Dendritic cell treated with granulocyte-macrophage colony-stimulating factor and Interleukin-4, amounts not matched to agents 40 ng/mL and 50 ng/mL, for 4 days (primary cell): ENCODE results near the gene TSSK3.
A peak's percentile ranks its signal among the peaks of the same experiment; 100 is the strongest.

ENCODE experiments used
- H3K27ac Mint-ChIP-seq: one replicate; pipeline ENCODE4 v1.8.0; 2022; ENCODE audit warnings: mild to moderate bottlenecking, mixed read lengths
- H3K27me3 Mint-ChIP-seq: one replicate; pipeline ENCODE4 v1.8.0; 2022; ENCODE audit warnings: mild to moderate bottlenecking, mixed read lengths
- H3K36me3 Mint-ChIP-seq: one replicate; pipeline ENCODE4 v1.8.0; 2022; ENCODE audit warnings: low read depth, mixed read lengths
- H3K4me1 Mint-ChIP-seq: one replicate; pipeline ENCODE4 v1.8.0; 2022; ENCODE audit warnings: low read depth, mixed read lengths
- H3K4me3 Mint-ChIP-seq: one replicate; pipeline ENCODE4 v1.8.0; 2022; ENCODE audit warnings: mild to moderate bottlenecking, moderate library complexity, mixed read lengths
- H3K9me3 Mint-ChIP-seq: one replicate; pipeline ENCODE4 v1.8.0; 2022; ENCODE audit warnings: mixed read lengths
- intact Hi-C: fragments of 100-400 bp; cut with micrococcal nuclease; formaldehyde crosslinking; loops from one replicate; pipeline ENCODE4 v1.15.0; 2022

TSSK3 gene

DNA sequence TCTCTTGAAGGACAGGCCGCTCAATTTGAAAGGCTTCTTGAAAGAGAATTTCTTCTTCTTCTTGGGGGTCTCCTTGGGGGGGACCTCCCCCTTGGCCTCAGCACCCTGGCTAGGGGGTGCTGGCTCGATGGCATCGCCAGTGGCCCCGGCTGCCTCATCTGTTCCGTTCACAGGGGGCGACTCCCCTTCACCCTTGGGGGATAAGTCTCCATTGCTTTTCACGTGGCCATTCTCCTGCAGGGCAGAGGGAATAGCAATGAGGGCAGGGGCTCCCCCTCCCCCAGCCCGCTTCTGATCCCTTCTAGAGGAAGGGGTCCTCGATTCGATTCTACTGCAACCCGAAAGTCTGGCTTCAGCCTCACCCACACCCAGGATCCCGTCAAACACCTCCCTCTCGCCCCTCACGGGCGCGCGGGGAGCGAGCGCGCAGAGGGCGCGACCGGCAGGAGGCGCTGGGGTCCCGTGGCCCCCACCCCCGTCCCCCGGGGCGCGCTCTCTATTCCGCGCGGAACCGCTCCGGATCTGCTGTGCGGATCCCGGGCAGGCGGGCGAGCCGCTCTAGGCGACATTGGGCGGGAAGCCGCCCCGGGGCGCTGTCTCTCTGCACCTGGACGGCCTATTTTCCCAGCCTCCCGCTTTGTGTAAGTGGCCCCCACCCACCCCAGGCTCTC is 27.3 kb upstream of the TSSK3 start:
- Mint-ChIP-seq H3K4me3 (peak overlapping the region; percentile 73), H3K9me3 (no peaks in the 10 kb centered on the region), H3K27ac (peak overlapping the region; percentile 30), H3K36me3 (peaks cover 42% of the 10 kb centered on the region), H3K4me1 (peaks cover 58% of the 10 kb centered on the region), H3K27me3 (peaks cover 5% of the 10 kb centered on the region)
- intact Hi-C loops = loop anchor here (1.0 kb wide), 1 partner anchor 37 kb away; no protein-coding TSS in a partner anchor

DNA sequence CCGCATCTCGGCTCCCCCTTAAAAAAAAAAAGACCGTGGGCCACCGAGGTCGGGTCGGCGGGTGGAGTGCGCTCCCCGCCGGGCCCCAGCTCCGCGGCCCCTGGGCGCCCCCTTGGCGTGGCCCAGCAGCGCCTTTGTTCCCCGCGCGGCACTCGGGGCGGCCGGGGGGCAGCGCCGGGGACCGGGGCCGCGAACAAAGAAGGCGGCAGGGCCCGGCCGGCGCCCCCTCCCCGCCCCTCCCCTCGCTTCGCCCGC is 26.9 kb upstream of the TSSK3 start:
- peaks cover 37% of the 10 kb centered on the region for H3K36me3 Mint-ChIP-seq
- H3K27ac Mint-ChIP-seq = no peak overlapping the region
- H3K4me3 Mint-ChIP-seq = peak overlapping the region; percentile 73
- H3K4me1 Mint-ChIP-seq = peaks cover 62% of the 10 kb centered on the region
- H3K9me3 Mint-ChIP-seq = no peaks in the 10 kb centered on the region
- intact Hi-C loops = loop anchor here (1.0 kb wide), 1 partner anchor 37 kb away; no protein-coding TSS in a partner anchor
- peaks cover 5% of the 10 kb centered on the region for H3K27me3 Mint-ChIP-seq

DNA sequence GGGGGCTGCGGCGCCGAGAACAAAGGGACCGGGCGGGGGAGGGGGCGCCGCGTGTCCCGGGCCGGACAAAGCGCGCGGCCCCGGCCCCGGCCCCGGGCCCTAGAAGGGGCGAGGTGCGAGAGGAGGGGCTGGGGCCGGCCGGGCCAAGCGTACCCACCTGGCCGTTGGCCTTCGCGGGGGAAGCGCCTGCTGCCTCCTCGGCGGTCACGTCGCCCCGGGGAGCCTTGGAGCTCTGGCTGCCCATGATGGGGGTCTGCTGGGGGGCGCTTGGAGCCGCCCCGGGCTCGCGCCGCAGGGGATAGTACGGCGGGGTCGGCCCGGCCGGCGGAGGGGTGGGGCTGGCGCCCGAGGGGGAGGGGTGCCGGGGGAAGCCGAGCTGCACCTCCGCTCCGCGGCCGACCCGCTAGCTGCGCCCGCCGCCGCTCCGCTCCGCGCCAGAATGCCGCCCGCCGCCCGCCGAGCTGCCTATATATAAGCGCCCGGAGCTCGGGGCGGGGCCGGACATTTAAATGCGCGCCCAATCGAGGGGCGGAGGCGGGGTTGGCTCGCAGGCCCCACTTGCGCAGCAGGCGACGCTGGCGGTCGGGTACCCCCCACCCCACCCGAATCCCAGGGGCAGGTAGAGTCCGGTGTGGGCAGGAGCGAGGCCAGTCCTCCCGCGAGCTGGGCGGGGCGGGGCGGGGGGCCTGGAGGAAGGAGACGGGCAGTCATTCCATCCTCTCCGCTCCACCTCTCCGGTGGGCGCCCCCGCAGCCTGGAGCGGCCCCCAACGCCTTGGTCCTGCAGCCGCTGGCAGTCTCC is 26.3 kb upstream of the TSSK3 start, which contains the start of gene MARCKSL1:
MARCKSL1 (minus strand) TSS at position 444 of the 801 bp plus-strand sequence; CDS start at position 244, 200 bp downstream.
- Mint-ChIP-seq H3K9me3 (no peaks in the 10 kb centered on the region), H3K4me3 (peak within 1 kb of the TSS; percentile 73), H3K27me3 (peaks cover 5% of the 10 kb centered on the region), H3K36me3 (peaks cover 32% of the 10 kb centered on the region), H3K27ac (peak within 1 kb of the TSS; percentile 80), H3K4me1 (peaks cover 64% of the 10 kb centered on the region)
- intact Hi-C loops = loop anchor here (1.0 kb wide), 1 partner anchor 36 kb away; no protein-coding TSS in a partner anchor

DNA sequence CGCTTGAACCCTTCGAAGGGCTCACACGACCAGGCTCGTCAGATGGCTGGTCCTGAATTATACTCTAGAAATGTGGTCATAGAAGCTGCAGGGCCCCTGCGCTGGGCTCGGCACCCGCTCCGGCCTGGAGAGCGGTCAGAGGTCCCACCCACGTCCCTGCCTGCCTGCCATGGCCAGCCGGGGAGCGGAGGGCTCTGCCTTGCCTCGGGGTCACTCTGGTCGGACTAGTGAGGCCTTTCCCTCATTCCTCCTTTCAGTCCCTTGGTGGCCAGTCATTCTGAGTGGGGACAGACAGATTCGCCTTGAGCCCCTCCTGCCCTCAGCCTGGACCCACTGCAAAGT is 25.8 kb upstream of the TSSK3 start:
- Mint-ChIP-seq H3K27me3 (peaks cover 5% of the 10 kb centered on the region), H3K9me3 (no peaks in the 10 kb centered on the region), H3K36me3 (peaks cover 26% of the 10 kb centered on the region), H3K27ac (peak overlapping the region; percentile 80), H3K4me1 (peaks cover 64% of the 10 kb centered on the region), H3K4me3 (peak overlapping the region; percentile 52)
- intact Hi-C loops = no loop called here

DNA sequence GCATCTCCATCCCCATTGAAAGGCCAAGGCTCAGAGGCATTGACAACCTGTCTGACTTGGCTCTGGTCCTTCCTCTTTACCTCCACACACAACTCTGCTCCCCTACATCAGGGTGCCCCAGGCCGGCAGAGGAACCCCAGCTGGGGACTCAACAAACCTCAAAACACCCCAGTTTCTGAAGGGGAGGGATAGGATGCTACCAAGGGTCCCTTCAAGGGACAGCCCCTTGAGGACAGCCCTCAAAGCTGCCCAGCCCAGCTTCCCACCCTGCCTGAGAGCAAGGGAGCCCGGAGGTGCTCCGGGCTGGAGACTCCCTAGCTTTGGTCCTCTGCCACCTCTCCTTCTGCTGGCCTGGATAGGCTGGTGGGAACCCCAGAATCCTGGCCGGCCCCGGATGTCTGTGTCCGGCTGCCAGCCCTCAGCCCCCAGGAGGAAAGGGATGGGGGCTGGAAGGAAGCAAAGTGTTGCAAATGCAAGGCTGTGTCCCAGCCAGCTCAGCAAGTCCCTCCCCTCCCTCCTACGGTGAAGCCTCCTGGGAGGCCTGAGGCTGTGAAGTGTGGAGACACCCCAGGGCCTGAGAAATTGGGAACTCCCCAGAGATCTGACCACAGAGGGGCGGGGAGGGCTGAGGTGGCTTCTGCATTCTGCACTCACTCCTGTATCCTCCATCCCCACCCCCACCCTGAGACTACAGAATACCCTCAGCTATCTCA is 25.2 kb upstream of the TSSK3 start:
- Mint-ChIP-seq H3K4me3 (peak overlapping the region; percentile 52), H3K27me3 (peaks cover 5% of the 10 kb centered on the region), H3K27ac (peak overlapping the region; percentile 80), H3K4me1 (peaks cover 66% of the 10 kb centered on the region), H3K36me3 (peaks cover 21% of the 10 kb centered on the region), H3K9me3 (no peaks in the 10 kb centered on the region)
- intact Hi-C loops = no loop called here

- H3K27me3 Mint-ChIP-seq = peaks cover 5% of the 10 kb centered on the region
- peaks cover 12% of the 10 kb centered on the region for H3K36me3 Mint-ChIP-seq
- H3K4me3 Mint-ChIP-seq = peak overlapping the region; percentile 52
- intact Hi-C loops = no loop called here
- H3K4me1 Mint-ChIP-seq = peaks cover 73% of the 10 kb centered on the region
- H3K27ac Mint-ChIP-seq = peak overlapping the region; percentile 80
- H3K9me3 Mint-ChIP-seq = no peaks in the 10 kb centered on the region
Observed at GRCh38 chr1:32337855-32338636, 24.3 kb upstream of the TSSK3 start.

DNA sequence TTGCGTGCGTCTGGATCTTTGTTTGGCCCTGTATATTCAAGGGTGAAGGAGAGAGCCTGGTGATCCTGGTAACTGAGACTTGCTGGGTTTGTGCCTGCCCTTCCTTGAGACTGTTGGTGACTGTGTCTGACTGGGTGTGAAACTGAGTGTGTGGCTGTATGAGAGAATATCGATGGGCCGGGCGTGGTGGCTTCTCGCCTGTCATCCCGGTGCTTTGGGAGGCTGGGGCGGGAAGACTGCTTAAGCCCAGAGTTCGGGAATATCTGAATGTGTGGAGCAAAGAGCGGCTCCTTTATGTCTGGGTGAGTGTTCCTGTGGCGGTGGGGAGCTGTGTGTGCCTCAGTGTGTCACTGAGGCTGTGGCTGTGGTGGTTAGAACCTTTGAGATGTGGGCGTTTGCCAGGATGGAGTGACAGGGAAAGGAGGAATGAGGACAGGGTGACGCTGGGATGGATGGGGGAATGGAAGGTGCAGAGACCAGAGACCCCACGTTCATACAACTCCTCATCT is 23.6 kb upstream of the TSSK3 start:
- intact Hi-C loops = loop anchor here (1.0 kb wide), 1 partner anchor 13 kb away; no protein-coding TSS in a partner anchor
- peak overlapping the region; percentile 80 for H3K27ac Mint-ChIP-seq

DNA sequence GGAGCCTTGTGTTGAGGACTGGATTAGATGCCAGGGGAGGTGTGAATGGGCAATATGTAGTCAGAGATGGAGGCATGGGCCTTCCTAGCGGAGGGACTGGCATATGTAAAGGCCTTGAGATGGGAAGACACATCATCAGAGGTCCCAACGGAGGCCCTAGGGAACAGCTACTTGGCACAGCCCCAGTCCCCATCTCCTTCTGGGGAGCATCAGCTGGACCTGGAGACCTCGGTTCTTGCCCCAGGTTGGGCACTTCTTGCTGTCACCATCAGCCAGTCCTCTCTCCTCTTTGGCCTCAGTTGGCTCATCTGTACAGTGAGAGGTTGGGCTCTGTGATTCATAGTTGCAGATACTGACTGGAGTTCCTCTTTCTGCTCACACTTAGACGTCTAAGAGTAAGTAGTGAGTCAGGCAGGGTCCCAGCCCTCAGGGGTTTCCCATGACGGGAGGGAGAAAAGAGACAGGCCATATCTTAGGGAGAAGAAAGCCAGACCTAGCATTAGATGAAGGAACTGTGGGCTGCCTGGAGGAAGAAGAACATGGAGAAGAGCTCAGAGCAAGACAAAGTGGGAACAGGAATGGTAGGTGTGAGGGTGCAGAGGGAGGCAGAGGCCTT is 22.9 kb upstream of the TSSK3 start:
- Mint-ChIP-seq H3K27me3 (peaks cover 16% of the 10 kb centered on the region), H3K9me3 (no peaks in the 10 kb centered on the region), H3K36me3 (no peaks in the 10 kb centered on the region), H3K4me1 (peaks cover 61% of the 10 kb centered on the region), H3K4me3 (no peak overlapping the region), H3K27ac (peak overlapping the region; percentile 80)
- intact Hi-C loops = loop anchor here (1.0 kb wide), 1 partner anchor 12 kb away; no protein-coding TSS in a partner anchor

More for the DNA sequence above, 23.6 kb upstream of the TSSK3 start:
- Mint-ChIP-seq H3K9me3 (no peaks in the 10 kb centered on the region), H3K36me3 (peaks cover 6% of the 10 kb centered on the region), H3K4me3 (no peak overlapping the region), H3K4me1 (peaks cover 69% of the 10 kb centered on the region), H3K27me3 (peaks cover 11% of the 10 kb centered on the region)

GRCh38 chr1:32341186-32341757 is 21.1 kb upstream of the TSSK3 start:
- Mint-ChIP-seq H3K27ac (peak overlapping the region; percentile 35), H3K4me3 (no peak overlapping the region), H3K27me3 (peaks cover 29% of the 10 kb centered on the region), H3K4me1 (peaks cover 66% of the 10 kb centered on the region), H3K9me3 (no peaks in the 10 kb centered on the region), H3K36me3 (no peaks in the 10 kb centered on the region)
- intact Hi-C loops = no loop called here

DNA sequence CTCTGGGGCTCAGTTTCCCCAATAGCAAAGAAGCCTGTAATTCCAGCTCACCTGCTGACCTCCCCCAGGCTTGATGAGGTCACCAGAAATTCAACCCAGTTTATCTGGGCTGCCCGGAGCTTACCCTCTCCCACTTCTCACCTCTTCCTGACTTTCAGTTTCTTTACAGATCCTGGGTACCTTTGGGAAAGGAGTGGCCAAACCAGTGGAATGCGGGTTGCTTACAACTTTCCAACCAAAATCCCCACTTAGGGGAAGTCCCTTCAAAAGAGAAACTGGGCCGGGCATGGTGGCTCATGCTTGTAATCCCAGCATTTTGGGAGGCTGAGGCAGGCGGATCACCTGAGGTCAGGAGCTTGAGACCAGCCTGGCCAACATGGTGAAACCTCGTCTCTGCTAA is 20.4 kb upstream of the TSSK3 start:
- Mint-ChIP-seq H3K4me1 (peaks cover 65% of the 10 kb centered on the region), H3K4me3 (no peak overlapping the region), H3K9me3 (no peaks in the 10 kb centered on the region), H3K27me3 (peaks cover 36% of the 10 kb centered on the region), H3K36me3 (no peaks in the 10 kb centered on the region), H3K27ac (no peak overlapping the region)
- intact Hi-C loops = no loop called here

GRCh38 chr1:32342704-32343103 is 19.6 kb upstream of the TSSK3 start:
- H3K36me3 Mint-ChIP-seq = no peaks in the 10 kb centered on the region
- no peak overlapping the region for H3K27ac Mint-ChIP-seq
- intact Hi-C loops = no loop called here
- H3K27me3 Mint-ChIP-seq = peaks cover 41% of the 10 kb centered on the region
- no peaks in the 10 kb centered on the region for H3K9me3 Mint-ChIP-seq
- peaks cover 58% of the 10 kb centered on the region for H3K4me1 Mint-ChIP-seq
- H3K4me3 Mint-ChIP-seq = no peak overlapping the region

GRCh38 chr1:32345289-32345827 is 17.0 kb upstream of the TSSK3 start:
- Mint-ChIP-seq H3K9me3 (no peaks in the 10 kb centered on the region), H3K27ac (peak overlapping the region; percentile 30), H3K4me3 (no peak overlapping the region), H3K4me1 (peaks cover 57% of the 10 kb centered on the region), H3K36me3 (no peaks in the 10 kb centered on the region), H3K27me3 (peaks cover 47% of the 10 kb centered on the region)
- intact Hi-C loops = no loop called here
